ENCODE data around the gene PANX2.

DNA sequence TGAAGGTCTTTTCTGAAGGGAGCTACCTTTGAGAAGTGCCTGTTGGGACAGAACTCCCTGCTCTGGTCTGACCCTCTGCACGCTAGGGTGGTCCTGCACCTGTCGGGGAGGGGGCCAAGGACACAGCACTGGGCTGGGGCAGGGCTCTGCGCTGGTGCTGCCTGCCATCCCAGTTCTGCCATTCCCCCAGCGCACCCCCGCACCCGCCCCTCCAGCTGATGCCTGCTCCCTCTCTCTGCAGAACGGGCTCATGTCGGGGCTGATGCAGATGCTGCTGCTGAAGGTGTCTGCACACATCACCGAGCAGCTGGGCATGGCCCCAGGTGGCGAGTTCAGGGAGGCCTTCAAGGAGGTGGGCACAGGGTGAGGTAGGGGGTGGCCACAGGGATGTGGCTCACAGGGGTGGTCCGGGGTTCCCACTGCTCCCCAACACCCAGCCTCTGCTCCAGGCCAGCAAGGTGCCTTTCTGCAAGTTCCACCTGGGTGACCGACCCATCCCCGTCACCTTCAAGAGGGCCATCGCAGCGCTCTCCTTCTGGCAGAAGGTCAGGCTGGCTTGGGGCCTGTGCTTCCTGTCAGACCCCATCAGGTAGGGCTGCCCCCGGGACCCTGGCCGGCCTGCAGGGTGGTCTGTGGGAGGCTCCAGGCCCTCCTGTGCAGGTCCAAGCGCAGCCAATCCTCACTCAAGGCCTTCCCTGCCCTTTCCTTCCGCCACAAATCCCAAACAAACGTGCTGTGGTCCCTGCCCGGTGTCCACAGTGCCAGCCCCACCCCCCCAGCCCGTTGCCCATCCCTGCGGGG, 26.7 kb downstream of the PANX2 start:
- TF ChIP-seq, protein P1, sequence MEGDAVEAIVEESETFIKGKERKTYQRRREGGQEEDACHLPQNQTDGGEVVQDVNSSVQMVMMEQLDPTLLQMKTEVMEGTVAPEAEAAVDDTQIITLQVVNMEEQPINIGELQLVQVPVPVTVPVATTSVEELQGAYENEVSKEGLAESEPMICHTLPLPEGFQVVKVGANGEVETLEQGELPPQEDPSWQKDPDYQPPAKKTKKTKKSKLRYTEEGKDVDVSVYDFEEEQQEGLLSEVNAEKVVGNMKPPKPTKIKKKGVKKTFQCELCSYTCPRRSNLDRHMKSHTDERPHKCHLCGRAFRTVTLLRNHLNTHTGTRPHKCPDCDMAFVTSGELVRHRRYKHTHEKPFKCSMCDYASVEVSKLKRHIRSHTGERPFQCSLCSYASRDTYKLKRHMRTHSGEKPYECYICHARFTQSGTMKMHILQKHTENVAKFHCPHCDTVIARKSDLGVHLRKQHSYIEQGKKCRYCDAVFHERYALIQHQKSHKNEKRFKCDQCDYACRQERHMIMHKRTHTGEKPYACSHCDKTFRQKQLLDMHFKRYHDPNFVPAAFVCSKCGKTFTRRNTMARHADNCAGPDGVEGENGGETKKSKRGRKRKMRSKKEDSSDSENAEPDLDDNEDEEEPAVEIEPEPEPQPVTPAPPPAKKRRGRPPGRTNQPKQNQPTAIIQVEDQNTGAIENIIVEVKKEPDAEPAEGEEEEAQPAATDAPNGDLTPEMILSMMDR (conservative IDR thresholded peaks at IDR 0.05; ENCODE audit: low read depth, low read length), result no peak
- TF ChIP-seq EZH2phosphoT487 (IDR thresholded peaks at IDR 0.05; ENCODE audit: borderline replicate concordance, low read length), result no peak
